Hypothalamus (tissue), 51 donors: ENCODE results near the gene SH3D19.
A peak's percentile ranks its signal among the peaks of the same experiment; 100 is the strongest.
"Not testable (repeated sequence)": the region's sequence is repeated elsewhere in the genome, so short reads cannot be mapped to it uniquely, and the experiment has no call there.

ENCODE experiments used
- DNase-seq, 51 donors: peaks; one replicate each; lab custom pipeline; 2025; lab: John Stamatoyannopoulos, UW

The SH3D19 gene

DNA sequence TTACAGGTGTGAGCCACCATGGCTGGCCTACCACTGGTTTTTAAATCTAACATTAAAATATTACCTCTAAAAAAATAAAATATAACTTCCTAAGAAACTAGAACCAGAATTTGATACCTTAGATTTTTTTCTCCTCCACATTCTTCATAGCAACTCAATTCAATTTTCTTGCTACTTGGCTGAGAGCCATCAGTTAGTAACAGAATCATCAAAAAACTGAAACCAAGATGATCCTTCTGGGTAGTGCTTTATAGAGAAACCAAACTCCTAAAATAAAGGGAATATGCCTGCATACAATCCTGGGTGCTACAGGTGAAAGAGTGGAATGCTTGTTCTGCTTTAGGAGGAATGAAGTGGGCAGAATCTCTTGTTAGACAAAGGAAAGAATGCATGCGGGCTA, 161.6 kb downstream of the SH3D19 start:
- no peak for DNase-seq

DNA sequence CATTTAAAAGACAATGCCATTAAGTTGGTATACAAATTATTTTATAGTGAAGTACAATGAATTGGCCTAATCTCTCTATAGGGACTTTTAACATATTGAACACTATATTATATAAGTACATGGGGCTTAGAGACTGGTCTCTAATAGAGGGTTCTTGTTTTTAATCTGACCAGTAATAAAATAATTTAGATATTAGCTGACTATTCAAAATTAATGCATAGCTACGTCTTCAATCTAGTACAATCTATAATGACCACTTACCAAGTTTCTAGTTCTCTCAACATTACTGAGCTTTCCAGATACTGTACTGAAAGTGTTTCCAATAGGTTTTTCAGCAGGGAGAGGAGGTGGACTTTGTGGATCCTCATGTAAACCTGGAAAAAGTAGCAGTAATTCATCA, 166.4 kb downstream of the SH3D19 start:
- DNase-seq: no peak

DNA sequence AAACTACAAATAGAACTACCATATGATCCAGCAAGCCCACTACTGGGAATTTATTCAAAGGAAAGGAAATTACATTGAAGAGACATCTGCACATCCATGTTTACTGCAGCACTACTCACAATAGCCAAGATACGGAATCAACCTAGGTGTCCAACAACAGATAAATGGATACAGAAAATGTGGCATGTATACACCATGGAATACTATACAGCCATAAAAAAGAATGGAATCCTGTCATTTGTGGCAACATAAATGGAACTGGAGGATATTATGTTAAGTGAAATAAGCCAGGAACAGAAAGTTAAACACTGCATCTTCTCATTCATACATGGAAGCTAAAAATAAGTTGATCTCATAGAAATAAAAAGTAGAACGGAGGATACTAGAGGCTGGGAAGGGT, 167.9 kb downstream of the SH3D19 start:
- no peak for DNase-seq

DNA sequence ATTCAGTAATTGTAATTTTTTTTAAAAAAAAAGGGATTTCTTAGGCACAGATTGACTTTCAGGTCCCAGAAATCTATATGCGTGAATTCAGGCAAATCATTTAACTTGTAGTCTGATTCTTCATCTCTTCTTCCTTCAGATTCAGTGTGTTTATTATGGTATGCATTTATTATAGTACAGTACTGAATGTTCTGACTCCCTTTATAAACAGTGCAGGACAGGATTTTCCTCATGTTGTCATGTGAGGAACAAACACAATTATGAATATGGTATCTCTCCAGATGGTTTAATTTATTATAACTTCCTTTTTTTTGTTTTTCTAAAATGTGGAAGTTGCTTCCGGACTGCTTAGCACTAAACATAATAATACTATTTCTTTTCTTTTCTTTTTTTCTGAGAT, 171.8 kb downstream of the SH3D19 start:
- no peak for DNase-seq

- no peak for DNase-seq
These were observed 173.4 kb downstream of the SH3D19 start for GRCh38 chr4:151152028-151152427.

GRCh38 chr4:151150821-151151580, 174.4 kb downstream of the SH3D19 start:
- no peak for DNase-seq

DNA sequence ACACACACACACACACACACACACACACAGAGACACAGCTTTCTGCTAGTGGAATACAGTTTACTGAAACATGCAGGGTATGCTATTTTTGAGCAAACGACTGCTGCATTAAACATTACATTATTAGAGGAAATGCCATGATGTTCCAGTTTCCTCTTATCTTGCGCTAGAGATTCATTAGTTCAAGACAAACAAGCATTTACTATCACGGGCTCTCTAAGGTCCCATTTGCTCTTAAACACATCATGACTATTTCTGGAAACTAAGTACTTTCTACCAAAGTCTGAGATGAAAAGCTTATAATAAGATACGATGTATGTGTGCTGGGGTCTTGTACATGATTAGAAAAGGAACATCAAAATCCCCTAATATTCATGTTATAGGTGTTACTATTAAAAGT, 177.1 kb downstream of the SH3D19 start:
- DNase-seq: no peak

GRCh38 chr4:151147000-151147399, 178.4 kb downstream of the SH3D19 start:
- no peak for DNase-seq

DNA sequence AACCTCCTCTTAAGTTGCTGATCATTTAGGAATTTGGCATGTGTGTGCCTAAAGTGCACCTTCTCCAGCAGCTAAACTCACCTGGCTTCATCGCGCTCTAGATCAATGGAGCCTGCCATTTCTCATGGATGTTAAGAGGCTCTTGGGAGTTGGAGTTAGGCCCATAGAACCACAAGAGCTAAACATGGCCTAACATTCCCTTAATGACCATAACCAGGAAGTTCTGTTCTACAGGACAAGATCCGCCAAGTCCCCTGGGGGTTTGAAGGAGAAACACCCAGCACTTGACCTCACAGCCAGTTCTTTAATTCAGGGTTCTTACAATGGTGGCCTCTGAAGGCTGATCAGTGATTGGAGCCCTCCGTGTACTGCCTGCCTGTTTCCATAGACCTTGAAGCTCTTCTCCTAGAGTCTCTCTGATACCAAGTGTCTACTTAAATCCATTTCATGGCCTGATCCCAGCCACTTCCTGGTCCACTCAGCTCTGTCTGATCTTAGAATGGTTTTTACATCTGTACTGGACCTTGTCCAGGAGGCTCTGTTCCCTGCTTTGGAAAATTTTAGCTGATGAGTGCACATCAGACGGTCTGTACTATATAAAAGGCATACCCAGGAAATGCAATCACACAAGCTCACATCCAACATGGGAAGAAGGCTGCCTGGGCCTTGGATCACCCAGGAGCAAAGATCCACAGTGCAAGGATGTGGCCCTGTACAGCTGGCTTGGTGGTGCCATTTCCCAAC, 180.9 kb downstream of the SH3D19 start:
- no peak for DNase-seq

- no peak for DNase-seq
These were observed 181.6 kb downstream of the SH3D19 start for GRCh38 chr4:151143811-151144210.

GRCh38 chr4:151143162-151143561, 182.2 kb downstream of the SH3D19 start:
- DNase-seq: no peak

- no peak for DNase-seq
These were observed 182.6 kb downstream of the SH3D19 start for GRCh38 chr4:151142758-151143157.

DNA sequence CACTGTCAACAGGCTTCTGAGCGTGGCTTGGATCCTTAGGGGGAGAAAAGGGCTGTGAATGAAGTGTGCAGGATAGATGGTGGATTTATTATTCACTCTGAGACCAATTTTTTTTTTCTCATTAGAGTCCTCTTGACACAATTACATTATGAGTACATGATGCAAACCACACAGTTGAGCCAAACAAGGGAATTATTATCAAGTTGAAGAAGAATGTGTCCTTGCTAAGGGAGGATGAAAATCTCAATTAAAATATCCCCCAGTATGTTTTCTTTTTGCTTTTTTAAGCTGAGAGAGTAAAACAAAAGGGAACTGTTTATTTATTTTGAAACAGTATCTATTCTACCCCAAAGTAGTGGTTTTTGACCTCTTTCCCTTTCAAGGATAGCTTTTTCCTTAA, 185.6 kb downstream of the SH3D19 start:
- DNase-seq: no peak

DNA sequence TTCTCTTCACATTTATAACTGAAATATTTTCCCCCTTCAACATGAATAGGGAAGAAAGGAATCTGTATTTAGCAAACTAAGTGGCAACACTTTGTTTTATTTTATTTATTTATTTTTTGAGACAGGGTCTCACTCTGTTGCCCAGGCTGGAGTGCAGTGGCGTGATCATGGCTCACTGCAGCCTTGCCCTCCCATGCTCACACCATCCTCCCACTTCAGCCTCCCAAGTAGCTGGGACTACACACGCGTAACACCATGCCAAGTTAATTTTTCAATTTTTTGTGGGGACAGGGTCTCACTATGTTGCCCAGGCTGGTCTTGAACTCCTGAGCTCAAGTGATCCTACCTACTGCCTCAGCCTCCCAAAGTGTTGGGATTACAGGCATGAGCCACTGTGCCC, 189.4 kb downstream of the SH3D19 start:
- DNase-seq: not testable (repeated sequence)

- no peak for DNase-seq
These were observed 192.1 kb downstream of the SH3D19 start for GRCh38 chr4:151133311-151133710.

- DNase-seq: no peak
These were observed 195.6 kb downstream of the SH3D19 start for GRCh38 chr4:151129796-151130195.

- peak in 30 of 51 donors; percentile 0 to 74 (median 12) for DNase-seq
These were observed 207.9 kb downstream of the SH3D19 start for GRCh38 chr4:151117371-151117962.

DNA sequence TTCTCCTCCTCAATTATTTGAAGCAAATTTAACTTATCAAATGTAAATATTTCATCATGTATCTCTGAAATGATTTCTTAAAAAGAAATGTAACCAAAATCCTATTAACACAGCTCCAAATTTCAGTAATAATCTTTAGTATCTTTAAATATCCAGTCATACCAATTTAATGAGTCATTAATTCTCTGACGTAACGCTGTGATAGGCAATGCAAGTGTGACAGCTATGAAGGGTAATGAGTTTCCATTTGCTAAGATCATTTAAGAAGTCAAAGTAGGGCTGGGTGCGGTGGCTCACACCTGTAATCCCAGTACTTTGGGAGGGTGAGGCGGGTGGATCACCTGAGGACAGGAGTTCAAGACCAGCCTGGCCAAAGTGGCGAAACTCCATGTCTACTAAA, 210.4 kb downstream of the SH3D19 start:
- DNase-seq: no peak

DNA sequence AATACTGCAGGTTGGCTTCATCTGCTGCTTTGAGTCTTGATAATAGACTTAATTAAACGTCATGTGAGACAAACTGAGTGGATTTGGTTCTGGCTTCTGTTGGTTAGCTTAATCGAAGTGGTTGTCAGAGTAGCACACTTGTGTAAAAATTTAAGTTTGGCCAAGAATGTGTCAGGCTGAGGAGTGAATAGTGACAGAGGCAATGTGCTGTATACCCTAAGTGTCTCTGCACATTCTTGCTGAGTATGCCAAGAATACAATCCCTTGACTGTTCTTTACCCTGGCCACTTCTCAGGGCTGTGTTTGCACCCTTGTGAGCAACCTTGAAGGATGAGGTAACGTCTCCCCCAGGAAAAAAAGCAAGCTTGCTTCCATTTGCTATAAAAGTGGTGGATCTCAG, 211.1 kb downstream of the SH3D19 start:
- DNase-seq: no peak

GRCh38 chr4:151110236-151110635, 215.2 kb downstream of the SH3D19 start:
- DNase-seq: no peak

- DNase-seq: no peak
These were observed 218.3 kb downstream of the SH3D19 start for GRCh38 chr4:151107063-151107462.
